Measurements from ENCODE around the gene METTL5. TPM values are rescaled to one million over a fixed set of nuclear protein-coding genes. Genes with fewer than 3 reads are reported as not detected.
A peak's percentile ranks its signal among the peaks of the same experiment; 100 is the strongest.
"Not testable (repeated sequence)": the region's sequence is repeated elsewhere in the genome, so short reads cannot be mapped to it uniquely, and the experiment has no call there.

The METTL5 gene
- 39.3 and 49.4 TPM in 2 replicates for total RNA-seq (ENCODE audit: low replicate concordance)
- long read RNA-seq, transcript METTL5-201 (7 exons, 1,010 nt) = minor isoform, 5 of 39 reads
- long read RNA-seq, transcript METTL5-206 (8 exons, 880 nt) = major isoform, 16 of 39 reads
- long read RNA-seq, transcript METTL5-203 (8 exons, 800 nt) = minor isoform, 10 of 39 reads
- long read RNA-seq, partial matches to known transcripts = 4 of 39 reads
- long read RNA-seq, other reads (novel, unspliced or antisense) = 3 of 39 reads

GRCh38 chr2:169824373-169825333 is at the start of gene METTL5:
Gene METTL5 (minus strand): TSS chr2:169824905. CDS start chr2:169824597, 308 bp downstream.
- H3K27me3 Mint-ChIP-seq = no peaks in the 10 kb centered on the region
- peak within 1 kb of the TSS; percentile 93 for H3K4me3 Mint-ChIP-seq
- H3K27ac Mint-ChIP-seq = peak within 1 kb of the TSS; percentile 82
- TF ChIP-seq CTCF (conservative IDR thresholded peaks at IDR 0.05) = peak; percentile 94
- peak; percentile 88 for DNase-seq (ENCODE audit: extremely low spot score, unreplicated experiment)
- peaks cover 8% of the 10 kb centered on the region for H3K36me3 Mint-ChIP-seq
- H3K4me1 Mint-ChIP-seq (ENCODE audit: unreplicated experiment) = peaks cover 36% of the 10 kb centered on the region
- no peaks in the 10 kb centered on the region for H3K9me3 Mint-ChIP-seq

GRCh38 chr2:169871994-169872393 is 47.3 kb upstream of the METTL5 start:
- Mint-ChIP-seq H3K4me1 (ENCODE audit: unreplicated experiment) (peaks cover 5% of the 10 kb centered on the region), H3K27me3 (no peaks in the 10 kb centered on the region), H3K36me3 (peaks cover 4% of the 10 kb centered on the region), H3K9me3 (no peaks in the 10 kb centered on the region), H3K4me3 (no peak overlapping the region), H3K27ac (no peak overlapping the region)
- DNase-seq (ENCODE audit: extremely low spot score, unreplicated experiment) = no peak
- TF ChIP-seq CTCF (conservative IDR thresholded peaks at IDR 0.05) = no peak

- H3K4me3 Mint-ChIP-seq; H3K36me3 Mint-ChIP-seq; H3K4me1 Mint-ChIP-seq (ENCODE audit: unreplicated experiment); H3K9me3 Mint-ChIP-seq; H3K27me3 Mint-ChIP-seq; DNase-seq (ENCODE audit: extremely low spot score, unreplicated experiment); H3K27ac Mint-ChIP-seq: not testable (repeated sequence)
These were observed 46.7 kb upstream of the METTL5 start for GRCh38 chr2:169871369-169871768.

GRCh38 chr2:169868951-169869350 is 44.2 kb upstream of the METTL5 start:
- Mint-ChIP-seq H3K9me3 (no peaks in the 10 kb centered on the region), H3K4me3 (no peak overlapping the region), H3K27me3 (no peaks in the 10 kb centered on the region), H3K4me1 (ENCODE audit: unreplicated experiment) (peaks cover 8% of the 10 kb centered on the region), H3K27ac (no peak overlapping the region), H3K36me3 (peaks cover 5% of the 10 kb centered on the region)
- no peak for DNase-seq (ENCODE audit: extremely low spot score, unreplicated experiment)
- no peak for TF ChIP-seq CTCF (conservative IDR thresholded peaks at IDR 0.05)

- Mint-ChIP-seq H3K27ac (no peak overlapping the region), H3K27me3 (no peaks in the 10 kb centered on the region), H3K36me3 (peaks cover 10% of the 10 kb centered on the region), H3K4me1 (ENCODE audit: unreplicated experiment) (peaks cover 17% of the 10 kb centered on the region), H3K9me3 (no peaks in the 10 kb centered on the region), H3K4me3 (no peak overlapping the region)
- no peak for TF ChIP-seq CTCF (conservative IDR thresholded peaks at IDR 0.05)
- DNase-seq (ENCODE audit: extremely low spot score, unreplicated experiment) = no peak
These were observed 42.9 kb upstream of the METTL5 start for GRCh38 chr2:169867579-169867978.

GRCh38 chr2:169866230-169866629 is 41.5 kb upstream of the METTL5 start:
- not testable (repeated sequence) for DNase-seq (ENCODE audit: extremely low spot score, unreplicated experiment); H3K27me3 Mint-ChIP-seq; H3K9me3 Mint-ChIP-seq; H3K4me3 Mint-ChIP-seq; H3K27ac Mint-ChIP-seq
- H3K36me3 Mint-ChIP-seq = peaks cover 13% of the 10 kb centered on the region
- peaks cover 17% of the 10 kb centered on the region for H3K4me1 Mint-ChIP-seq (ENCODE audit: unreplicated experiment)

All from type B pancreatic cell (in vitro differentiated cells).